A549 (cell line): Measurements from ENCODE around the gene GPR22. TPM values are rescaled to one million over a fixed set of nuclear protein-coding genes. Genes with fewer than 3 reads are reported as not detected.

Source experiments
- ATAC-seq, 2 experiments: fragments of 200-7000 bp in 1 of 2; fragments of >200 bp in 1 of 2; cut with Nextera tagmentation in 1 of 2; cut with Tn5 transposase in 1 of 2; 3 replicates each; pipeline versions ENCODE4 v1.8.0 to v1.9.1; 2018 to 2020; ENCODE audit warnings: mild to moderate bottlenecking in 1 of 2, moderate library complexity in 1 of 2
- CTCF ChIA-PET: fragments of 300-600 bp; sonication (Branson Sonifier 250); formaldehyde crosslinking; extraction: SDS; loops from one replicate; lab custom pipeline; 2021; ENCODE audit warnings: antibody characterized with exemption, inconsistent platforms; lab: Yijun Ruan, JAX
- POLR2A ChIA-PET: fragments of 350-600 bp; formaldehyde crosslinking; extraction: SDS; loops from one replicate; lab custom pipeline; 2021; ENCODE audit warnings: antibody characterized with exemption, inconsistent platforms; lab: Yijun Ruan, JAX
- DNase-seq, 2 experiments: peaks; one replicate each; pipeline versions ENCODE4 v3.0.0 to v3.0.0-alpha.2; 2011 to 2016; ENCODE audit warnings: low read depth in 1 of 2, low spot score in 1 of 2
- FAIRE-seq: peaks from 2 replicates; lab custom pipeline; 2011; peaks lifted over from hg19 to GRCh38; lab: Jason Lieb, UNC
- H3K27ac ChIP-seq, 2 experiments: fragments of >200 bp; sonication (Bioruptor Twin); formaldehyde crosslinking; 3 replicates each; pipeline ENCODE4 v1.5.1; 2016 to 2017
- H3K4me1 ChIP-seq: fragments of >200 bp; sonication (Bioruptor Twin); formaldehyde crosslinking; 3 replicates; pipeline ENCODE4 v1.6.1; 2016
- H3K4me2 ChIP-seq: fragments of >200 bp; sonication (Bioruptor Twin); formaldehyde crosslinking; 3 replicates; pipeline ENCODE4 v1.6.1; 2016
- H3K4me3 ChIP-seq: fragments of >200 bp; sonication (Bioruptor Twin); formaldehyde crosslinking; 3 replicates; pipeline ENCODE4 v1.5.1; 2016
- H3K9me3 ChIP-seq: fragments of >200 bp; sonication (Bioruptor Twin); formaldehyde crosslinking; 3 replicates; pipeline ENCODE4 v1.6.1; 2016
- CBX2 ChIP-seq: fragments of 200-600 bp; sonication (generic); IDR thresholded peaks from 2 replicates; pipeline ENCODE4 v1.6.1; 2016; ENCODE audit warnings: low read depth, mild to moderate bottlenecking, borderline replicate concordance
- CEBPB ChIP-seq, 2 experiments: fragments of >200 bp in 1 of 2; sonication (Bioruptor Twin) in 1 of 2; formaldehyde crosslinking in 1 of 2; IDR thresholded peaks; 2 replicates each; pipeline ENCODE4 v1.6.1; 2012 to 2016
- CTCF ChIP-seq: fragments of >200 bp; sonication (Bioruptor Twin); formaldehyde crosslinking; IDR thresholded peaks from 3 replicates; pipeline ENCODE4 v1.5.1; 2016
- E2F6 ChIP-seq: IDR thresholded peaks from 2 replicates; pipeline ENCODE4 v1.6.1; 2012; ENCODE audit warnings: low read depth, borderline replicate concordance
- EHF ChIP-seq: fragments of 250-450 bp; sonication (Bioruptor Pico); IDR thresholded peaks from 2 replicates; pipeline ENCODE4 v1.5.0; 2020; ENCODE audit warnings: mild to moderate bottlenecking
- EP300 ChIP-seq, 2 experiments: fragments of >200 bp; sonication (Bioruptor Twin); formaldehyde crosslinking; IDR thresholded peaks; 2 replicates in 1 of 2; 3 replicates in 1 of 2; pipeline ENCODE4 v1.6.1; 2016 to 2017
- FOSB ChIP-seq: fragments of 250-450 bp; sonication (Bioruptor Pico); IDR thresholded peaks from 2 replicates; pipeline ENCODE4 v1.5.0; 2020; ENCODE audit warnings: mild to moderate bottlenecking, moderate library complexity
- FOXS1 ChIP-seq: fragments of 250-450 bp; sonication (Bioruptor Pico); IDR thresholded peaks from 2 replicates; pipeline ENCODE4 v1.5.0; 2020; ENCODE audit warnings: mild to moderate bottlenecking, moderate library complexity
- HES2 ChIP-seq: fragments of >200 bp; sonication (Bioruptor Twin); formaldehyde crosslinking; IDR thresholded peaks from 2 replicates; pipeline ENCODE4 v1.6.1; 2016
- HEYL ChIP-seq: fragments of 250-450 bp; sonication (Bioruptor Pico); IDR thresholded peaks from 2 replicates; pipeline ENCODE4 v1.8.0; 2021; ENCODE audit warnings: mild to moderate bottlenecking, moderate library complexity
- HMGXB4 ChIP-seq: fragments of 250-450 bp; sonication (Bioruptor Pico); IDR thresholded peaks from 2 replicates; pipeline ENCODE4 v1.5.0; 2021; ENCODE audit warnings: mild to moderate bottlenecking, moderate library complexity, borderline replicate concordance
- HOXB13 ChIP-seq: fragments of 250-450 bp; sonication (Bioruptor Pico); IDR thresholded peaks from 2 replicates; pipeline ENCODE4 v1.5.0; 2020; ENCODE audit warnings: low read depth, mild to moderate bottlenecking, moderate library complexity
- JUNB ChIP-seq: fragments of >200 bp; sonication (Bioruptor Twin); formaldehyde crosslinking; IDR thresholded peaks from 2 replicates; pipeline ENCODE4 v1.6.1; 2016
- KDM1A ChIP-seq: fragments of 200-600 bp; sonication (generic); IDR thresholded peaks from 2 replicates; pipeline ENCODE4 v1.6.1; 2016; ENCODE audit warnings: low read depth, mild to moderate bottlenecking
- MAFK ChIP-seq: fragments of 450-650 bp; IDR thresholded peaks from 2 replicates; pipeline ENCODE4 v1.6.1; 2014; ENCODE audit not compliant: partially characterized antibody
- MAZ ChIP-seq: fragments of 150-350 bp; IDR thresholded peaks from 2 replicates; pipeline ENCODE4 v1.6.1; 2014; ENCODE audit warnings: antibody characterized with exemption, low read depth, low read length, borderline replicate concordance
- NR3C1 ChIP-seq: fragments of >200 bp; sonication (Bioruptor Twin); formaldehyde crosslinking; IDR thresholded peaks from 3 replicates; pipeline ENCODE4 v1.6.1; 2017
- RARB ChIP-seq: fragments of 250-450 bp; sonication (Bioruptor Pico); IDR thresholded peaks from 2 replicates; pipeline ENCODE4 v1.8.0; 2021; ENCODE audit warnings: mild to moderate bottlenecking, moderate library complexity
- RCOR1 ChIP-seq: fragments of 150-350 bp; IDR thresholded peaks from 2 replicates; pipeline ENCODE4 v1.6.1; 2014; ENCODE audit warnings: antibody characterized with exemption, low read length, low read depth
- SREBF2 ChIP-seq: fragments of 450-650 bp; IDR thresholded peaks from 2 replicates; pipeline ENCODE4 v1.6.1; 2014; ENCODE audit warnings: mild to moderate bottlenecking, moderate library complexity
- TFCP2L1 ChIP-seq: fragments of 250-450 bp; sonication (Bioruptor Pico); IDR thresholded peaks from 2 replicates; pipeline ENCODE4 v1.5.0; 2021; ENCODE audit warnings: mild to moderate bottlenecking
- ZNF302 ChIP-seq: fragments of 250-450 bp; sonication (Bioruptor Pico); IDR thresholded peaks from 2 replicates; pipeline ENCODE4 v1.9.0; 2021; ENCODE audit warnings: inconsistent platforms, mild to moderate bottlenecking, moderate library complexity
- ZSCAN20 ChIP-seq: fragments of 250-450 bp; sonication (Bioruptor Pico); IDR thresholded peaks from 2 replicates; pipeline ENCODE4 v1.8.0; 2022; ENCODE audit warnings: mild to moderate bottlenecking, moderate library complexity
- WGBS: methylation state at CpG from one replicate; pipeline ENCODE4 v1.1.6; 2017; ENCODE audit errors: missing lambda C conversion rate; 5-methylcytosine and 5-hydroxymethylcytosine counted together
- polyA minus RNA-seq: library from RNA; depleted of rRNA, polyadenylated mRNA; stranded (reverse); fragments of >200 nt; gene quantifications from 2 replicates; pipeline ENCODE4 v1.2.3, GENCODE V29; 2011; rRNA and poly(A)+ RNA removed
- polyA plus RNA-seq, 4 experiments: library from polyadenylated mRNA; depleted of rRNA in 3 of 4; stranded (reverse); fragments of >200 nt; fragmentation: RNase III in 1 of 4; extraction: RNeasy Plus Mini Kit Qiagen cat#74134 plus additional on column Dnase treatment in 1 of 4; gene quantifications; 2 replicates in 3 of 4; 3 replicates in 1 of 4; pipeline ENCODE4 v1.2.3, GENCODE V29; 2011 to 2017

Gene GPR22, protein sequence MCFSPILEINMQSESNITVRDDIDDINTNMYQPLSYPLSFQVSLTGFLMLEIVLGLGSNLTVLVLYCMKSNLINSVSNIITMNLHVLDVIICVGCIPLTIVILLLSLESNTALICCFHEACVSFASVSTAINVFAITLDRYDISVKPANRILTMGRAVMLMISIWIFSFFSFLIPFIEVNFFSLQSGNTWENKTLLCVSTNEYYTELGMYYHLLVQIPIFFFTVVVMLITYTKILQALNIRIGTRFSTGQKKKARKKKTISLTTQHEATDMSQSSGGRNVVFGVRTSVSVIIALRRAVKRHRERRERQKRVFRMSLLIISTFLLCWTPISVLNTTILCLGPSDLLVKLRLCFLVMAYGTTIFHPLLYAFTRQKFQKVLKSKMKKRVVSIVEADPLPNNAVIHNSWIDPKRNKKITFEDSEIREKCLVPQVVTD
- polyA plus RNA-seq (2011; rRNA removed) (not detected in 2 replicates), polyA plus RNA-seq (2017; fragmentation: RNase III; extraction: RNeasy Plus Mini Kit Qiagen cat#74134 plus additional on column Dnase treatment) (not detected in 3 replicates), polyA minus RNA-seq (not detected in 2 replicates)
- polyA plus RNA-seq (2012; cell fraction: cytosol; rRNA removed), result not detected in 2 replicates
- not detected in 2 replicates for polyA plus RNA-seq (2012; cell fraction: nucleus; rRNA removed)

DNA sequence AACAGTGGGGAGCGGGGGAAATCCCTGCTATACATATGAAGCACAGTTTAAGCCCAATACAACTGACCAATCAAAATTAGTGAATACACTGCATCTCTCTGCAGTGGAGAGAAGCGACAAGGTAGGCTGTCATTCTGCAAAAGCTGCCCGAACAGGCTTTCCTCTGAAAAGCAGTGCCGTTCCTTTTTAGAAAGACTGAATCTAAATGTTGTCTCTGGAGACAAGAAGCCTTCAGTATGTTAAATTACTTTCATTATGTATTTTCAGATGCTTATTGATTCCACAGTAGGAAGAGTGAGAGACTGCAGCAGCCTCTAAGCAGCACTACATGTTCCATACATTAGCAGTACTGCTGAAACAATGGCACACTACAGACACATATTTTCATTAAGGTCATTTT lies at the start of gene GPR22:
Gene GPR22, plus strand, starts transcription at position 129 of the 400 bp plus-strand sequence. CDS start 4,004 bp downstream, outside the sequence.
- Histone ChIP-seq H3K4me2 (no peak within 1 kb of the TSS), H3K9me3 (no peaks in the 10 kb centered on the region), H3K4me1 (no peaks in the 10 kb centered on the region), H3K4me3 (no peak within 1 kb of the TSS), H3K27ac (no peak within 1 kb of the TSS)
- TF ChIP-seq CTCF (no peak), TFCP2L1 (CRISPR knock-in tag) (no peak), SREBF2 (no peak), NR3C1 (no peak)
- 86% methylated on average over 4 of the region's 4 CpGs for WGBS
- DNase-seq, result no peak
- ChIA-PET POLR2A (interaction anchor here (0.6 kb wide), 1 partner anchor 117 kb away, joined by 5 read pairs; no protein-coding TSS in a partner anchor), CTCF (no interaction called here)
- ATAC-seq, result 0 out of 6 replicates have a peak, but pooled peaks of 1 of the 2 experiments have one; percentile 20
- no peak for FAIRE-seq

GRCh38 chr7:107427462-107427861 lies 42.4 kb upstream of the GPR22 start:
- no peak overlapping the region for H3K4me3 ChIP-seq
- WGBS, result 84% methylated on average over 5 of the region's 5 CpGs

DNA sequence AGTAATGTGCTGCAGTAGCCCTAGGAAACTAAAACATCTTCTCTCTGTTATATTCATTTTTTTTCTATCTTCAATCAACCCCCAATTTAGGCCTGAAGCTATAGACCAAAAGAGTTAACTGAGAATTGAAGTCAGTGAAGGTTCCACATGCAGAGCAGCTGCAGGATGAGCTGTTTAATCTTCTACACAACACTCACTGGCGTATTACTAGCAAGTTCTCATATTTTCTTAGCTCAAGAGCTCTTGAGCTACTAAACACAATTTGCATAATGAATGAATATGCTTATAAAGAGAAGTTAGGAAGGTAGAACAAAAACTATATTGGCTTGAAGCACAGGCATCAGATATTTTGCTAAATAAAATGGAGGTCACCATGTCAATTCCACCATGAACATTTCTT lies 41.2 kb upstream of the GPR22 start:
- no peak overlapping the region for H3K4me2 ChIP-seq
- DNase-seq (no peak), FAIRE-seq (no peak), ATAC-seq (no peak)
- TF ChIP-seq HES2 (no peak), EHF (no peak), ZNF302 (no peak), EP300 (IDR thresholded peaks at IDR 0.05) (no peak)
- no peak overlapping the region for H3K4me3 ChIP-seq
- ChIA-PET CTCF (interaction anchor here (0.7 kb wide), 2 partner anchors 446 to 1475 kb away, joined by 3 read pairs; no protein-coding TSS in a partner anchor), POLR2A (no interaction called here)
- WGBS, result 100% methylated on average over 1 of the region's 1 CpG
- H3K27ac ChIP-seq, result no peak overlapping the region
- peaks cover 6% of the 10 kb centered on the region; the same call in 2 of the 3 replicates for H3K9me3 ChIP-seq
- H3K4me1 ChIP-seq, result no peaks in the 10 kb centered on the region

More at GRCh38 chr7:107427462-107427861, 42.4 kb upstream of the GPR22 start:
- DNase-seq, result no peak
- H3K27ac ChIP-seq, result no peak overlapping the region
- ATAC-seq, result no peak
- TF ChIP-seq RARB, result no peak
- no peaks in the 10 kb centered on the region for H3K4me1 ChIP-seq
- ChIA-PET POLR2A (no interaction called here), CTCF (no interaction called here)
- FAIRE-seq, result no peak
- no peak overlapping the region for H3K4me2 ChIP-seq
- no peaks in the 10 kb centered on the region for H3K9me3 ChIP-seq

GRCh38 chr7:107430057-107430456 lies 39.8 kb upstream of the GPR22 start:
- CTCF ChIA-PET, result no interaction called here
- H3K4me3 ChIP-seq, result no peak overlapping the region
- no peak for ATAC-seq
- no peak for DNase-seq
- no peak overlapping the region for H3K4me2 ChIP-seq
- POLR2A ChIA-PET, result no interaction called here
- FAIRE-seq, result peak; percentile 54
- H3K9me3 ChIP-seq, result peaks cover 6% of the 10 kb centered on the region; the same call in 2 of the 3 replicates
- no peak for TF ChIP-seq NR3C1
- no peak for TF ChIP-seq HMGXB4
- no peak for TF ChIP-seq E2F6
- no peak for TF ChIP-seq FOSB (CRISPR knock-in tag)
- TF ChIP-seq RCOR1, result no peak
- TF ChIP-seq HOXB13, result no peak
- no peak for TF ChIP-seq ZSCAN20 (CRISPR knock-in tag)
- no peak for TF ChIP-seq CBX2
- no peak for TF ChIP-seq MAZ
- no peak for TF ChIP-seq JUNB
- TF ChIP-seq CEBPB (IDR thresholded peaks at IDR 0.05), result no peak
- TF ChIP-seq MAFK, result no peak
- TF ChIP-seq FOXS1 (CRISPR knock-in tag), result no peak
- no peak for TF ChIP-seq KDM1A
- TF ChIP-seq HEYL, result no peak
- TF ChIP-seq, all 56 proteins: peak for 0
- Histone ChIP-seq H3K27ac (no peak overlapping the region), H3K4me1 (no peaks in the 10 kb centered on the region)
